SK-N-SH (cell line): Measurements from ENCODE around the gene ITIH5.

Experiments
- EP300 ChIP-seq, 2 experiments: IDR thresholded peaks; 2 replicates each; pipeline versions ENCODE4 v1.4.0 to v1.6.1; 2012; ENCODE audit warnings: borderline replicate concordance in 1 of 2, low read depth in 1 of 2, low read length in 1 of 2
- EZH2phosphoT487 ChIP-seq: fragments of 200-600 bp; sonication (generic); IDR thresholded peaks from 2 replicates; pipeline ENCODE4 v1.6.1; 2017; ENCODE audit warnings: low read depth, mixed run types, mild to moderate bottlenecking, antibody characterized with exemption, moderate library complexity, borderline replicate concordance
- FOXM1 ChIP-seq: IDR thresholded peaks from 2 replicates; pipeline ENCODE4 v1.4.0; 2012; ENCODE audit warnings: low read depth, mild to moderate bottlenecking
- GATA2 ChIP-seq: sonication (generic); formaldehyde crosslinking; IDR thresholded peaks from 2 replicates; pipeline ENCODE4 v1.5.0; 2020; ENCODE audit warnings: mild to moderate bottlenecking, missing genetic modification reagents
- JUND ChIP-seq: IDR thresholded peaks from 2 replicates; pipeline ENCODE4 v1.4.0; 2012
- POLR2AphosphoS5 ChIP-seq: IDR thresholded peaks from 2 replicates; pipeline ENCODE4 v1.6.1; 2012; ENCODE audit warnings: low read depth, low read length
- RCOR1 ChIP-seq: fragments of 150-350 bp; IDR thresholded peaks from 2 replicates; pipeline ENCODE4 v1.6.1; 2017; ENCODE audit warnings: antibody characterized with exemption, low read length
- RFX5 ChIP-seq: IDR thresholded peaks from 2 replicates; pipeline ENCODE4 v1.6.1; 2012; ENCODE audit warnings: mild to moderate bottlenecking, improper control_type of control experiment, low read length
- TAF1 ChIP-seq: IDR thresholded peaks from 2 replicates; pipeline ENCODE4 v1.6.1; 2012; ENCODE audit warnings: low read depth, mild to moderate bottlenecking, low read length, moderate library complexity, borderline replicate concordance
- TEAD4 ChIP-seq: IDR thresholded peaks from 2 replicates; pipeline ENCODE4 v1.4.0; 2012; ENCODE audit warnings: mild to moderate bottlenecking, borderline replicate concordance; ENCODE audit not compliant: insufficient read depth
- TF ChIP-seq, protein P1 (sequence below): fragments of 200-600 bp; sonication (generic); IDR thresholded peaks from 2 replicates; pipeline ENCODE4 v1.6.1; 2017; ENCODE audit warnings: antibody characterized with exemption, mild to moderate bottlenecking, moderate library complexity
- TF ChIP-seq, protein P2 (sequence below): IDR thresholded peaks from 2 replicates; pipeline ENCODE4 v1.6.1; 2012; ENCODE audit warnings: mild to moderate bottlenecking, low read depth, low read length, moderate library complexity

DNA sequence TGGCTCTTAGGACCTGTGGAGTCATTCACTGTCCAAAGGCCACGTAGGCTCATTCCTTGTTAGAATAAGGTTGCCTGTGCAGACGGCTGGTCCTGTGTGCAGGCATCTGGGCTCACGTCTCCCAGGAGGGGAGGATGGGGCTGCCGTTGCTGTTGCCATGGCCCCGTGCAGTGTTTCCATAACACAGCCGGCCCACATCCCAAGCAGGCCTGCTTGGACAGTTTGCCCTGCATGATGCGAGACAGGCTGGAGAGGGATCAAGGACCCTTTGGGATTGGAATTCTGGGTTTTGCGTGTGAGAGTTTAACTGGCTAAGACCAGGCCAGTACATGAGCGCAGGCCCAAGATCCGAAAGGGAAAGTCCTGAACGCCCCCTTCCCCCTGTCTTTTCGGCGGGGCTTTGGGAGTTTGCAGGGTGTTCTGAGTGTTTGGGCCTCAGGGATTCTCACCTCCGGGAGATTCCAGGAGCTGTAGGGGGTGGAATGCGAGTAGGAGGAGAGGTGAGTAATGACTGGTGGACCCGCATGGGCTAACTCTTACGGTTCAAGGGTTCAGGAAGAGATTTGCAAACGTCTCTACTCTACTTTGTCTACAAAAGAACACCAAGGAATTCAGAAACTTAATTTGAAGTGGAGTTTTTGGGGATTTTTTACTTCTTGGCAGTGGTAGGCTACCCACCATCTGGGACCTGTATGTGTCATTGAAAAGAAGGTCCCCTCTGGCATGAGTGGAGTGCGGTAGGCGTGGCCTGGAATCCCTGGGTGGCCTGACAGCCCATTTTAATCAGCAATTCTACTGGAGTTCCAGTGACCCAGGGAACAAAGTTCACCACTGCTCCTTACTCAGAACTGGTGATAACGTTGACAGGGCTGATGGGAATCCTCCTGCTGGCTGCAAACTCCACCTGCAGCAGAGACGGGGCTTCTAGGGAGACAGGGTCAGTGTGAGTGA, 125.4 kb downstream of the ITIH5 start:
- TF ChIP-seq POLR2AphosphoS5: no peak
- TF ChIP-seq, protein P1, sequence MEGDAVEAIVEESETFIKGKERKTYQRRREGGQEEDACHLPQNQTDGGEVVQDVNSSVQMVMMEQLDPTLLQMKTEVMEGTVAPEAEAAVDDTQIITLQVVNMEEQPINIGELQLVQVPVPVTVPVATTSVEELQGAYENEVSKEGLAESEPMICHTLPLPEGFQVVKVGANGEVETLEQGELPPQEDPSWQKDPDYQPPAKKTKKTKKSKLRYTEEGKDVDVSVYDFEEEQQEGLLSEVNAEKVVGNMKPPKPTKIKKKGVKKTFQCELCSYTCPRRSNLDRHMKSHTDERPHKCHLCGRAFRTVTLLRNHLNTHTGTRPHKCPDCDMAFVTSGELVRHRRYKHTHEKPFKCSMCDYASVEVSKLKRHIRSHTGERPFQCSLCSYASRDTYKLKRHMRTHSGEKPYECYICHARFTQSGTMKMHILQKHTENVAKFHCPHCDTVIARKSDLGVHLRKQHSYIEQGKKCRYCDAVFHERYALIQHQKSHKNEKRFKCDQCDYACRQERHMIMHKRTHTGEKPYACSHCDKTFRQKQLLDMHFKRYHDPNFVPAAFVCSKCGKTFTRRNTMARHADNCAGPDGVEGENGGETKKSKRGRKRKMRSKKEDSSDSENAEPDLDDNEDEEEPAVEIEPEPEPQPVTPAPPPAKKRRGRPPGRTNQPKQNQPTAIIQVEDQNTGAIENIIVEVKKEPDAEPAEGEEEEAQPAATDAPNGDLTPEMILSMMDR: no peak
- no peak for TF ChIP-seq RCOR1
- no peak for TF ChIP-seq JUND
- no peak for TF ChIP-seq FOXM1
- no peak for TF ChIP-seq EZH2phosphoT487
- TF ChIP-seq, protein P2, sequence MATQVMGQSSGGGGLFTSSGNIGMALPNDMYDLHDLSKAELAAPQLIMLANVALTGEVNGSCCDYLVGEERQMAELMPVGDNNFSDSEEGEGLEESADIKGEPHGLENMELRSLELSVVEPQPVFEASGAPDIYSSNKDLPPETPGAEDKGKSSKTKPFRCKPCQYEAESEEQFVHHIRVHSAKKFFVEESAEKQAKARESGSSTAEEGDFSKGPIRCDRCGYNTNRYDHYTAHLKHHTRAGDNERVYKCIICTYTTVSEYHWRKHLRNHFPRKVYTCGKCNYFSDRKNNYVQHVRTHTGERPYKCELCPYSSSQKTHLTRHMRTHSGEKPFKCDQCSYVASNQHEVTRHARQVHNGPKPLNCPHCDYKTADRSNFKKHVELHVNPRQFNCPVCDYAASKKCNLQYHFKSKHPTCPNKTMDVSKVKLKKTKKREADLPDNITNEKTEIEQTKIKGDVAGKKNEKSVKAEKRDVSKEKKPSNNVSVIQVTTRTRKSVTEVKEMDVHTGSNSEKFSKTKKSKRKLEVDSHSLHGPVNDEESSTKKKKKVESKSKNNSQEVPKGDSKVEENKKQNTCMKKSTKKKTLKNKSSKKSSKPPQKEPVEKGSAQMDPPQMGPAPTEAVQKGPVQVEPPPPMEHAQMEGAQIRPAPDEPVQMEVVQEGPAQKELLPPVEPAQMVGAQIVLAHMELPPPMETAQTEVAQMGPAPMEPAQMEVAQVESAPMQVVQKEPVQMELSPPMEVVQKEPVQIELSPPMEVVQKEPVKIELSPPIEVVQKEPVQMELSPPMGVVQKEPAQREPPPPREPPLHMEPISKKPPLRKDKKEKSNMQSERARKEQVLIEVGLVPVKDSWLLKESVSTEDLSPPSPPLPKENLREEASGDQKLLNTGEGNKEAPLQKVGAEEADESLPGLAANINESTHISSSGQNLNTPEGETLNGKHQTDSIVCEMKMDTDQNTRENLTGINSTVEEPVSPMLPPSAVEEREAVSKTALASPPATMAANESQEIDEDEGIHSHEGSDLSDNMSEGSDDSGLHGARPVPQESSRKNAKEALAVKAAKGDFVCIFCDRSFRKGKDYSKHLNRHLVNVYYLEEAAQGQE: no peak
- no peak for TF ChIP-seq EP300 (IDR thresholded peaks at IDR 0.05; ENCODE audit: borderline replicate concordance in 1 of 2, low read depth in 1 of 2, low read length in 1 of 2)
- no peak for TF ChIP-seq TAF1
- no peak for TF ChIP-seq RFX5
- TF ChIP-seq TEAD4: no peak
- TF ChIP-seq GATA2 (CRISPR knock-in tag): no peak
